GM19025 (cell line): Measurements from ENCODE around the gene BAHCC1.

Experiments used
- ATAC-seq: cut with Tn5 transposase; IDR thresholded peaks from one replicate; pipeline ENCODE4 v1.9.1; 2021; ENCODE audit warnings: mild to moderate bottlenecking, low read depth, moderate library complexity; ENCODE audit not compliant: unreplicated experiment

BAHCC1 gene

DNA sequence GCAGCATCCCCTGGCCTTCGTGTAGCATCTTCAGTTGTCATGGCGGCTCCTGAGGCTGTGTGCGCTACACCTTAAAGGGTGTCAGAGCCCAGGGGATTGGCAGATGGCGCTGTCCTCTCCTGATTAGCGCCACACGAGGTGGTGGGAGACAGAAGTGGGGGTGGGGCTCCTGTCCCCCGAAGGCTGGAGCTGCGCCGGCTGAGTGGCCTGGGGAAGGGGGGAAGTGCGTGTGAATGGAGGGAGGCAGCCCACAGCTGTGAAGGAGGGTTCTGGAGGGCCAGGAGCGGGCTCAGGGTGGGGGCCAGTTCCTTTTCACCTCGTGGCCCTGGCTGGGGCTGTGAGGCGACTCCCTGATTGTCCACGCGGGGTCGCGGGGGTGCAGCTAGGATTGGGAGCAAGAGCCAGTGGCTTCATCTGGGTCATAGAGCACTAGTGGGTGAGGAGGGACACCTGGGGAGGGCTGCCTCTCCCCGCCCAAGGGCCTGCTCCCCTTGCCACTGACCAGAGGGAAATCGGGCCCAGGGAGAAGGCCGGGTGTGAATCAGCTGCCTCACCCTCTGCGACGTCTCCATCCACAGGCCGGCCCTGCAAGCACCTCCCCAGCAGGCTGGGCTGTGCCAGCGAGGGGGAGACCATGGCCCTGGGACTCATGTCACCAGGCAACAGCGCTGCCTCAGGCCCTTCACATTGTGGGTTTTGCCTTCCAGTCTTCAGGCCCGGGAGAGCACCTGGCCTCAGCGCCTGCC is 14.1 kb downstream of the BAHCC1 start:
- ATAC-seq = no peak

DNA sequence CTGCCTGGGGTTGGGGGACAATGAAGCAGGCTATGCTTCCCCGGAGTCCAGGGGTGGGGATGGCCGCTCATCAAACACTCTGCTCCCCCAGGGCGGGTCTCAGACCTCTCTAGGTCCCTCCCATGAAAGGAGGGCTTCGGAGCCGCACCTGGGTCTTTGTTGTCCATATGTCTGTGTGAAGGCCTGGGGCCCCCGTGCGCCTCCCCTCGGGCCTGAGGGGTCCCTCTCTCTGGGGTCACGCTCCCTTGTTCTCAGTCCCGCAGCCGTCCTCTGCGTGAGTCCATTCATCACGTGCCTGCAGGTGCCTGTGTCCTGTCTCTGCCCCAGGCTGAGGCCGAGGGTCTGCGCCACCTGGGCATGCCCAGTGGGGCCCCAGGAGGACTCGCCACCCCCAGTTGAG is 15.6 kb downstream of the BAHCC1 start:
- ATAC-seq = no peak

GRCh38 chr17:81411305-81411704 is 16.0 kb downstream of the BAHCC1 start:
- ATAC-seq = no peak

GRCh38 chr17:81412490-81413093 is 17.3 kb downstream of the BAHCC1 start:
- ATAC-seq = no peak

DNA sequence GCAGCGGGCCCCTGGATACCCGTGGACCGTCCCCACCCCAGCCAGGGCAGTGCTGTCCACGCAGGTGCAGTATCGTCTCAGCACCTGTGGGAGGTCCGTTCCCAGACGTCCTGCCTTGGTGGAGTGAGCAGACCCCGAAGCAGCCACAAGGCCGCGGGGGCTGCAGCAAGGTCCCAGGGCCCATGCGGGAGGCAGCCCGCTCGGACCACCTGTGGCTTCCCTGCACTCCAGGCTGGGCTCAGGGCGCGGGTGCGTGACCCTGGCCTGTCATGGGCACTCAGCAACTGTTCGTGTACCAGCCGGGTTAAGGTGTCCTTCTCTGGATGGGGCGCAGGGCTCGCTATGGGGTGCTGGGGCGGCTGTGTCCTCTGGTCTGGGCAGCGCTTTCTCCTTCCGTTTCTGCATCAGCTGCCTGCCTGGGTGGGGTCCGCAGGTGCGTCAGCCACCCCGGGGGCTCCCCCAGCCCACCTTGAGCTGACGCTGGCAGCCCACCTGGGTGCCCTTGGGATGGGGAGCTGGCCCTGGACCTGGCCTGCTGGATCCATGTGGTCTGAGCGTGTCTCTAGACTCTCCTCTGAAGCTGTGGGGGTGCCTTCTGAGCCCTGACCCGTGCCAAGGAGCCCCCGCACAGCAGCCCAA is 18.4 kb downstream of the BAHCC1 start:
- ATAC-seq = no peak

DNA sequence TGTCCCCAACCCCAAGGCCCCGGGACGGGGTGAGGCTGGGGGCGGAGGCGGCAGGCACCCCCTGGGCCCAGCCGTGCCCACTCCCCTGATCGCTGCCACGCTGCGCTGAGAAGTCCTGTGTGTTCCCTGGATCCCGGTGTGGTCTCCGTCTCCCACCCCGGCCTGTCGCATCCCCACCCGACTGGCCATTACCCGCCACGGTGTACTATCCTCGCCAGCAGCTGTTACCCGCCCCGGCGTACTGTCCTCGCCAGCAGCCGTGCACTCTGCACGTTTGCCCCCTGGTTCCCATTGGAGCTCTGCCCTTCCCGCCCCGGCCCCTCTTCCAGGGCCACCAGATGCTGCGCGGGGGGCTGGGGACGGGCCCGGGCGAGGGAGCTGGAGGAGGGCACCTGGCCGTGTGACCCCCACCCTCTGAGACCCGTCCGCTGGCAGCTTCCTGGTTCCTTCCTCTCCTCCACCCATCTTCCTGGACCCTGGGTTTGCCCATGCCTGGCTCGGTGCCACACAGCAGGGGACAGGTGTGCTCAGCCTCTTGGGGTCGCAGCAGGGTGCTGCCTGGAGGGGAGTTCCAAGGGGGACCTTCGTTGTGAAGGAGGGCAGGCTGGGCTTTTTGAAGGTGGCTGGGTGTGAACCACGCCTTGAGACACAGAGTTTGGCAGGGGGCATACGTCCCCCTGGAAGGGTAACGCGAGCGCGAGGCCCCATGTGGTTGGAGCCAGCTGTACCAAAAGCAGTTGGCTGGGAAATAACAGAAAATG is 19.7 kb downstream of the BAHCC1 start:
- ATAC-seq = no peak

- ATAC-seq = no peak
Observed at GRCh38 chr17:81415681-81416080, 20.4 kb downstream of the BAHCC1 start.

DNA sequence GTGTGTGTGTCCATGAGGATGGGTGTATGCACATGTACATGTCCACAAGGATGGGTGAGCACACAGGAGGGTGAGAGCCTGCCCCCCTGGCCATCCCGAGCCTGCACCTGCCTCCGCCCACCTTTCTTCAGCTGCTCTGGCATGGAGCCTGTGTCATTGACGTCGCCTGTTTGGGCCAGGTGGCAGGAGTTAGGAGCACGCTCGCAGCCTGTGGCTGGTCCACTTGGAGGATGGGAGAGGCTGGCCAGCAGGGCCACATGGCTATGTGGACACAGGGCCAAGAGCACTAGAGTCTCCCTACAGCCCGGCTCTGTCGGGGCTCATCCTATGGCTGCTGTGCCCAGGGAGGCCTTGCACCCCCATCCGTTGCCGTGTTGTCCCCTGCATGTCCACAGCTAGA is 21.4 kb downstream of the BAHCC1 start:
- no peak for ATAC-seq

GRCh38 chr17:81417049-81417878 is 22.0 kb downstream of the BAHCC1 start:
- ATAC-seq = no peak

DNA sequence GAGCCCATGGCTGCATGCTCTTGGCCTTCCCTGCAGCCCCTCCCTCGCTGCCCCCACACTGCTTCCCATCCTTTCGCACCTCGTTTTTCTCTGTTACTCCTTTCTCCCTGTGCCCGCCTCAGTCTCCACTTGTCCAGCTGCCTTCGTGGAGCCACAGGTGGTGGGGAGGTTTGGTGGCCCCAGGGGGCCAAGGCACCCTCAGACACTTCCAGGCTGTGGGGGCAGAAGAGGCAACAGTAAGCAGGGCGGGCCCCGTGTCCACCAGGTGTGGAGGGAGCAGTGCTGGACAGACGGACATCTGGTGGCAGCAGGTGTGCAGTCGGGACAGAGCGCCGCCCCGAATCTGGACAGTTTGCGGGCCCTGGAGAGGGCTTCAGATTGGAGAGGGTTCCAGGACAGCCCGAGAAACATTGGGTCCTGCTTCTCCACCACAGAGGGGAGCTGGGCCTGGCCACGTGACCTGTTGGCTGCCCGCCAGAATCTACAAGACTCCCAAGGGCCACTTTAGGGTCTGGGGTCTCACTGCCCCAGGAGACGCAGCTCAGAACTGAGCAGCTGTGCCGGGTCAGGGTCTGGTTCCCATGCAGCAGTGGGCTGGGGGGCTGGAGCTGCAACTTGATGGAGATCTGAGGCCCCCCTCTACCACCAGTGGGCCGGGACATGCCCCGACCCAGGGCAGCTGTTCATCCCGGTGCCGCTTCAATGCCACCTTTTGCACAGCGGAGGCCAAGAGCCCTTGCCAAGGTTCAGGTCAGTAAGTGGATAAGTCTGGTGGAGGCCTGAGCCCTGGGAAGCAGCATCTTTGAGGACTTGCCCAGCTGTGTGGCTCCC is 22.8 kb downstream of the BAHCC1 start:
- ATAC-seq = no peak

DNA sequence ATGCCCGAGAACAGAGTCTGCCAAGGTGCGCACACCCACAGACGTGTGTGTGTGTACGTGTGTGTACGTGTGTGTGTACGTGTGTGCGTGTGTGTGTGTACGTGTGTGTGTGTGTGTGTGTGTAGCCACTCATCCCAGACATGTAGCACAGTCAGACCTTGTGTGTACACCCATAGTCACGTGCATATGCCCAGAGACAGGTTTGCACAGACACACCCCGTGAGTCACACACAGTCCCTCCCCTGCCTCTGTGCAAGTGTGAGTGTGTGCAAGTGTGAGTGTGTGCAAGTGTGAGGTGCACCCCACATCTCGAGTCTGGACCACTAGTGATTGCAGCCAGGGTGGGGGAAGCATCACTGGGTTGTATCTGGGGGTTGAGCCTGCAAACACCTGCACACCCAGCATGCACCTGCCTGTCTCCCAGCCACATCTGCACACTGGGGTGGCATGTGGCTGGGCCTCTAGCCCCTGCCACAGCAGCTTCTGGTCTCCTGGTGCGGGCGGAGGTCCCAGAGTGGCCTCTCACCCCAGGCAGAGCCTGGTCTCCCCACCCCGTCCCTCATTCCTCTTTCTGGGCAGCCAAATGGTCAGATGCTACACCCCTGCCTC is 23.6 kb downstream of the BAHCC1 start:
- no peak for ATAC-seq

- no peak for ATAC-seq
Observed at GRCh38 chr17:81419319-81419885, 24.1 kb downstream of the BAHCC1 start.

DNA sequence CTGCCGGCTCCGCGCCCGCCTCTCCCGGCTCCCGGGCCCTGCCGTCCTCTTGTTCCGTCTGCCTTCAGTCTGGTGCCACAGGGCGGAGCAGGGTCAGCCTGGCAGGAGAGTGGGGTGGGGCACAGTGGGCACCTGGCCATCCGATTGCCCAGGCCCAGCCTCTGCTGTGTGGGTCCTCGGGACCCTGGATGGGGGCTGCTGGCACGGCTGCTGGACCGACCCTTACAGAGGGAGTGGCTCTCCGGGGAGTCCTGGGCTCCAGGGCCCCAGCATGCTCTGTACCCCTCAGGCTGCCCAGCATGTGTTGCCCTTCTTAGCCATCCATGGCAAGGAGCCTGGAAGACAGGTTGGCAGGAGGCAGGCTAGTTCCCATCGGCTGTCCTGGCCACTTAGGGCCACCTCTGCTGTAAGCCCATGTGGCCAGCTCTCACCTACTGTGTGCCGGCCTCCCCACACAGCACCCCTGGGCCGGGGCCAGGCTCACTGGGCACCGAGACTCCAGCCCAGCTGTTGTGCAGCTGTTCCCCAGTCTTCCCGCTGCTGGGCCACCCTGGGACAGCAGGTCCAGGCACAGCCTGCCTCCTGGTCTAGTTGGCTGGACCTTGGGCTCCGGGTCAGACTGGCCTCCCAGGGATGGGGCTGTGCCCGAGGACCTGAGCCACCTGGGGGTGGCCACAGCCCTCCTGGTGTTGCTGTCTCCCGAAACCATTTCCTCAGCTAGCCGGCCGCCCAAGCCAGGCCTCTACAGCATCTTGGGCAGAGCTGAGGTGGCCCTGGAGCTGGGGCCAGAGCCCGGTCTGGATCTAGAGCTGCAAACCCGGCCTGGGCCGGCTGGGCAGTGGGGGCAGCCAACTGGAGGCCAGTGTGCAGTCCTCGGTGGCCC is 24.9 kb downstream of the BAHCC1 start:
- no peak for ATAC-seq

DNA sequence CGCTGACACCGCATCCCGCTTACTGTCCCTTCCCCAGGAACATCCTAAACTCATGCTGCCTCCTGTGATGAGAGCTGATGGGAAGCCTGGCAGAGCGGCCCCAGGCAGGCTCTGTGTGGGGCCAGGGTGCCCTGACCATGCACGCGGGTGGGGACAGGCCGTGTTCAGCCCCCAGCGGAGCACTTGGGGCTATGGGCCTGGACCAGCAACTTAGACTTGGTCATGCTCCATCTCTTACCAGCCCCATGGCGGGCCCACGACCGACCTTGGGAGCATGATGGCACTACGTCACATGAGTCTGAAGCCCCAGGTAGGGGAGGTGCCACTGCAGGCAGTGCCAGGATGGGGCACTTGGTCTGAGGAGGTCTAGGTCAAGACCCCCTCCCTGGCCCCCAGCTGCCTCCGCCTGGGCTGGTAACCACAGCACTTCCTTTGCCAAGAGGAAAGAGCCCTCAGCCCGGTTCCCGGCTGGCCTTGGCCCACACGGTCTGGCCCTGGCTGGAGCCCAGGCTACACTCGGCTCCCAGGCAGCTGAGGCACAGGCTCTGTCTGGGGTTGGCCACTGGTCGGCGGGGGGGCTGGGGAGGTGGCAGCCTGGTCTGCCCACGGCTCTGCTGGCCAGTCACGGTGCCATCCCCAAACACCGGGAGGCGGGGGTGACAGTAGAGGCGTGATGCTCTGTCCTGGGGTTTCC is 25.7 kb downstream of the BAHCC1 start:
- no peak for ATAC-seq

DNA sequence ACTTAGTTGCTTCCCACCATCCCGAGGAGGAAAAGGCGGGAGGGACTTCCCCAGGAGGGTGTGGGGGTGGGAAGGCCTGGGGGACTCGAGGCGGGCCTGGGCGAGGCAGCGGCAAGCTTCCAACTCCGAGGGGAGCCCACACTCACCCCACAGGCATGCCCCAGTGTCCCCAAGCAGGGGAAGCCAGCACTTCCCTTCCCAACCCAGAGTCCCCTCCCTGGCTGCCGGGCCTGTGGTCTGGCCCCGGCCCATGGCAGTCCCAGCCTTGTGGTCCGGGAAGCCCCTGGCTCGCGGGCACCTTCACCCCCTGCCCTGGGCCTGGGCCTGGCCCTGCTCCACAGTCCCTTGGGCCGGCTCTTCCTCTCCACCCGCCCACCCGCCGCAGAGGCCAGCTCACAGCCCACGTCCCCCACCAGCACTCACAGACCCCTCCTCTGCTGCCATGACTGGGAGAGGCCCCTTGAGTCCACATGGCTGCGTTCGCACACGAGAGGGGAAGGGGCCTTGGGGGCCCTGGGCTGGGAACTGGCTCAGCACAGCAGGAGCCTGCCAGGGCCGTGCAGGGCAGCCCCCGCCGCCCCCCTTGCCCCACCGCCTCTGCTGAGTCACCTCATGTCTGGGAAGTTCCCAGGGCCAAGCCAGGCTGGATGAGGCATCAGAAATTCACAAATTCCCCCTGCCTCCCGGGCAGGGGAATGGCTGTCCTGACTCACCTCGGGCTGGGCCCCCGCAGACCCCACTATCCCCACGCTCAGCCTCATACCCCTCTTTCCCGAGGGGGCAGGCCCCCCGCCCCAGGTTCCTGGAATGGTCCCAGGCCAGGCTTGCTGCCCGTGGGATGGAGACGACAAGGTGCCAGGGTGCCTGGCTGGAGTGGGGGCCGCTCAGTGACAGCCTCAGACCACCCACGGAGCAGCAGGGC is 27.8 kb downstream of the BAHCC1 start:
- ATAC-seq = no peak

GRCh38 chr17:81423698-81424071 is 28.4 kb downstream of the BAHCC1 start:
- no peak for ATAC-seq
